Measurements from ENCODE around the gene SPDYE18. TPM values are rescaled to one million over a fixed set of nuclear protein-coding genes. Genes with fewer than 3 reads are reported as not detected.
"Not testable (repeated sequence)": the region's sequence is repeated elsewhere in the genome, so short reads cannot be mapped to it uniquely, and the experiment has no call there.

SPDYE18 gene
- total RNA-seq (2016; rRNA removed; fragmentation: Illumina TruSeq; extraction: Trizol) (0.29 TPM in 1 of 2 replicates, not detected in the other), polyA plus RNA-seq (2011; rRNA removed) (not detected in 2 replicates), polyA minus RNA-seq (2011; rRNA and poly(A)+ RNA removed; ENCODE audit: low replicate concordance) (0.24 TPM in 1 of 2 replicates, not detected in the other), Bru-seq, nascent RNA (percentile 28 among the genes with signal in this experiment), BruChase-seq, experiment 1, labeled RNA remaining after a 6-hour chase (percentile 40 among the genes with signal in this experiment), BruChase-seq, experiment 2, labeled RNA remaining after a 2-hour chase (percentile 37 among the genes with signal in this experiment)
- 0.40 and 0.53 TPM in 2 replicates for total RNA-seq (2016; cell fraction: cytosol; rRNA removed; fragmentation: Illumina TruSeq; extraction: Trizol; ENCODE audit: low read depth)
- total RNA-seq (2016; cell fraction: insoluble cytoplasmic fraction; rRNA removed; fragmentation: Illumina TruSeq; extraction: Trizol): 0.32 TPM in 1 of 2 replicates, not detected in the other
- 0.22 TPM in 1 of 2 replicates, not detected in the other for total RNA-seq (2016; cell fraction: membrane; rRNA removed; fragmentation: Illumina TruSeq; extraction: Trizol)
- 0.75 TPM in 1 of 2 replicates, not detected in the other for total RNA-seq (2016; cell fraction: nucleus; rRNA removed; fragmentation: Illumina TruSeq; extraction: Trizol)
- 0.07 TPM in 1 of 2 replicates, not detected in the other for polyA plus RNA-seq (2011; cell fraction: cytosol; rRNA removed)
- polyA plus RNA-seq (2011; cell fraction: nucleus; rRNA removed): 0.47 TPM in 1 of 2 replicates, not detected in the other
- not detected in 2 replicates for polyA plus RNA-seq (2012)
- not detected in 2 replicates for polyA plus RNA-seq (2016; cell fraction: cytosol; fragmentation: Illumina TruSeq; extraction: Trizol; ENCODE audit: low read depth)
- polyA plus RNA-seq (2016; cell fraction: insoluble cytoplasmic fraction; fragmentation: Illumina TruSeq; extraction: Trizol; ENCODE audit: low read depth): not detected in 2 replicates
- 0.16 TPM in 1 of 2 replicates, not detected in the other for polyA plus RNA-seq (2016; cell fraction: membrane; fragmentation: Illumina TruSeq; extraction: Trizol; ENCODE audit: low read depth)
- polyA plus RNA-seq (2016; cell fraction: nucleus; fragmentation: Illumina TruSeq; extraction: Trizol; ENCODE audit: insufficient read depth, low read depth): 1.00 and 1.1 TPM in 2 replicates
- polyA minus RNA-seq (2011; cell fraction: cytosol; rRNA and poly(A)+ RNA removed): not detected in 2 replicates
- not detected in 2 replicates for polyA minus RNA-seq (2011; cell fraction: nucleus; rRNA and poly(A)+ RNA removed)
- long read RNA-seq, experiment 1: 0 reads
- long read RNA-seq, experiment 2: 0 reads

- H3K36me3 ChIP-seq (replicated peaks in 1 of 2; ENCODE audit: control insufficient read depth in 1 of 2, insufficient read depth in 2 of 2, low read length in 2 of 2); H4K20me1 ChIP-seq (ENCODE audit: insufficient read depth, low read length); H2AFZ ChIP-seq (ENCODE audit: low read length); H3K9me3 ChIP-seq (ENCODE audit: low read length); H3K4me3 ChIP-seq (replicated peaks in 1 of 3; ENCODE audit: insufficient read depth in 1 of 3, low read depth in 2 of 3, low read length in 3 of 3); H3K79me2 ChIP-seq (ENCODE audit: insufficient read depth, low read length); H3K27ac ChIP-seq (ENCODE audit: extremely low read length, insufficient read depth, low read length); DNase-seq (ENCODE audit: low spot score); ATAC-seq; BruUV-seq (replicated peaks); CTCF ChIA-PET (ENCODE audit: low intra/inter-chr PET ratio, low total read pairs); H3K4me2 ChIP-seq (ENCODE audit: low read depth, low read length); POLR2A ChIA-PET; H3K27me3 ChIP-seq (ENCODE audit: control insufficient read depth in 1 of 2, insufficient read depth in 2 of 2, low read length in 2 of 2); H3K9ac ChIP-seq (ENCODE audit: insufficient read depth, low read depth, low read length); FAIRE-seq; in situ Hi-C loops (cut with HindIII; ENCODE audit: extremely low pct_ligation_motif_present, low pct_unique_long_range_greater_than_20kb); intact Hi-C loops (cut with micrococcal nuclease; ENCODE audit: unreplicated experiment): not testable (repeated sequence)
- 100% methylated on average over 1 of the region's 4 CpGs for WGBS (ENCODE audit: low lambda C conversion rate)
- peaks cover 11% of the 10 kb centered on the region for H3K4me1 ChIP-seq (ENCODE audit: insufficient read depth, low read length)
Measured at GRCh38 chr7:77062557-77062956, at the start of gene SPDYE18. SPDYE18 (minus strand) TSS chr7:77062558; CDS start chr7:77060512, 2,046 bp downstream.

GRCh38 chr7:77108362-77108761, 46.0 kb upstream of the SPDYE18 start:
- POLR2A ChIA-PET; in situ Hi-C loops (cut with HindIII; ENCODE audit: extremely low pct_ligation_motif_present, low pct_unique_long_range_greater_than_20kb); DNase-seq (ENCODE audit: low spot score); intact Hi-C loops (cut with micrococcal nuclease; ENCODE audit: unreplicated experiment); H2AFZ ChIP-seq (ENCODE audit: low read length); H3K36me3 ChIP-seq (replicated peaks in 1 of 2; ENCODE audit: control insufficient read depth in 1 of 2, insufficient read depth in 2 of 2, low read length in 2 of 2); H3K27ac ChIP-seq (ENCODE audit: extremely low read length, insufficient read depth, low read length); H3K9me3 ChIP-seq (ENCODE audit: low read length); ATAC-seq; H3K79me2 ChIP-seq (ENCODE audit: insufficient read depth, low read length); CTCF ChIA-PET (ENCODE audit: low intra/inter-chr PET ratio, low total read pairs); H3K9ac ChIP-seq (ENCODE audit: insufficient read depth, low read depth, low read length); H3K27me3 ChIP-seq (ENCODE audit: control insufficient read depth in 1 of 2, insufficient read depth in 2 of 2, low read length in 2 of 2); FAIRE-seq; H4K20me1 ChIP-seq (ENCODE audit: insufficient read depth, low read length); H3K4me3 ChIP-seq (replicated peaks in 1 of 3; ENCODE audit: insufficient read depth in 1 of 3, low read depth in 2 of 3, low read length in 3 of 3); H3K4me1 ChIP-seq (ENCODE audit: insufficient read depth, low read length); H3K4me2 ChIP-seq (ENCODE audit: low read depth, low read length); BruUV-seq (replicated peaks): not testable (repeated sequence)
- WGBS (ENCODE audit: low lambda C conversion rate): 95% methylated on average over 1 of the region's 1 CpG

GRCh38 chr7:77107659-77108058, 45.3 kb upstream of the SPDYE18 start:
- WGBS (ENCODE audit: low lambda C conversion rate): 90% methylated on average over 2 of the region's 3 CpGs
- H3K9ac ChIP-seq (ENCODE audit: insufficient read depth, low read depth, low read length); CTCF ChIA-PET (ENCODE audit: low intra/inter-chr PET ratio, low total read pairs); POLR2A ChIA-PET; H3K4me2 ChIP-seq (ENCODE audit: low read depth, low read length); H3K27me3 ChIP-seq (ENCODE audit: control insufficient read depth in 1 of 2, insufficient read depth in 2 of 2, low read length in 2 of 2); in situ Hi-C loops (cut with HindIII; ENCODE audit: extremely low pct_ligation_motif_present, low pct_unique_long_range_greater_than_20kb); H3K9me3 ChIP-seq (ENCODE audit: low read length); H2AFZ ChIP-seq (ENCODE audit: low read length); H3K4me3 ChIP-seq (replicated peaks in 1 of 3; ENCODE audit: insufficient read depth in 1 of 3, low read depth in 2 of 3, low read length in 3 of 3); DNase-seq (ENCODE audit: low spot score); intact Hi-C loops (cut with micrococcal nuclease; ENCODE audit: unreplicated experiment); BruUV-seq (replicated peaks); H3K27ac ChIP-seq (ENCODE audit: extremely low read length, insufficient read depth, low read length); H3K36me3 ChIP-seq (replicated peaks in 1 of 2; ENCODE audit: control insufficient read depth in 1 of 2, insufficient read depth in 2 of 2, low read length in 2 of 2); FAIRE-seq; H4K20me1 ChIP-seq (ENCODE audit: insufficient read depth, low read length); H3K79me2 ChIP-seq (ENCODE audit: insufficient read depth, low read length); H3K4me1 ChIP-seq (ENCODE audit: insufficient read depth, low read length); ATAC-seq: not testable (repeated sequence)

GRCh38 chr7:77105904-77106303, 43.5 kb upstream of the SPDYE18 start:
- H3K9ac ChIP-seq (ENCODE audit: insufficient read depth, low read depth, low read length); H3K4me1 ChIP-seq (ENCODE audit: insufficient read depth, low read length); intact Hi-C loops (cut with micrococcal nuclease; ENCODE audit: unreplicated experiment); H3K79me2 ChIP-seq (ENCODE audit: insufficient read depth, low read length); H3K27me3 ChIP-seq (ENCODE audit: control insufficient read depth in 1 of 2, insufficient read depth in 2 of 2, low read length in 2 of 2); BruUV-seq (replicated peaks); in situ Hi-C loops (cut with HindIII; ENCODE audit: extremely low pct_ligation_motif_present, low pct_unique_long_range_greater_than_20kb); POLR2A ChIA-PET; ATAC-seq; CTCF ChIA-PET (ENCODE audit: low intra/inter-chr PET ratio, low total read pairs); H2AFZ ChIP-seq (ENCODE audit: low read length); H3K4me3 ChIP-seq (replicated peaks in 1 of 3; ENCODE audit: insufficient read depth in 1 of 3, low read depth in 2 of 3, low read length in 3 of 3); H3K4me2 ChIP-seq (ENCODE audit: low read depth, low read length); H3K36me3 ChIP-seq (replicated peaks in 1 of 2; ENCODE audit: control insufficient read depth in 1 of 2, insufficient read depth in 2 of 2, low read length in 2 of 2); FAIRE-seq; H3K9me3 ChIP-seq (ENCODE audit: low read length); DNase-seq (ENCODE audit: low spot score); H4K20me1 ChIP-seq (ENCODE audit: insufficient read depth, low read length); H3K27ac ChIP-seq (ENCODE audit: extremely low read length, insufficient read depth, low read length): not testable (repeated sequence)
- 100% methylated on average over 3 of the region's 3 CpGs for WGBS (ENCODE audit: low lambda C conversion rate)

Data from HepG2 (cell line).